KG1 (cell line): ENCODE data around the gene YPEL3.
"Not testable (repeated sequence)": the region's sequence is repeated elsewhere in the genome, so short reads cannot be mapped to it uniquely, and the experiment has no call there.

Source experiments
- DNase-seq: peaks from one replicate; lab custom pipeline; 2025; lab: John Stamatoyannopoulos, UW

YPEL3 gene, protein sequence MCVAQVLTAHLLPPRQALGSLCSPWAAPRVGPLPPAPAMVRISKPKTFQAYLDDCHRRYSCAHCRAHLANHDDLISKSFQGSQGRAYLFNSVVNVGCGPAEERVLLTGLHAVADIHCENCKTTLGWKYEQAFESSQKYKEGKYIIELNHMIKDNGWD

DNA sequence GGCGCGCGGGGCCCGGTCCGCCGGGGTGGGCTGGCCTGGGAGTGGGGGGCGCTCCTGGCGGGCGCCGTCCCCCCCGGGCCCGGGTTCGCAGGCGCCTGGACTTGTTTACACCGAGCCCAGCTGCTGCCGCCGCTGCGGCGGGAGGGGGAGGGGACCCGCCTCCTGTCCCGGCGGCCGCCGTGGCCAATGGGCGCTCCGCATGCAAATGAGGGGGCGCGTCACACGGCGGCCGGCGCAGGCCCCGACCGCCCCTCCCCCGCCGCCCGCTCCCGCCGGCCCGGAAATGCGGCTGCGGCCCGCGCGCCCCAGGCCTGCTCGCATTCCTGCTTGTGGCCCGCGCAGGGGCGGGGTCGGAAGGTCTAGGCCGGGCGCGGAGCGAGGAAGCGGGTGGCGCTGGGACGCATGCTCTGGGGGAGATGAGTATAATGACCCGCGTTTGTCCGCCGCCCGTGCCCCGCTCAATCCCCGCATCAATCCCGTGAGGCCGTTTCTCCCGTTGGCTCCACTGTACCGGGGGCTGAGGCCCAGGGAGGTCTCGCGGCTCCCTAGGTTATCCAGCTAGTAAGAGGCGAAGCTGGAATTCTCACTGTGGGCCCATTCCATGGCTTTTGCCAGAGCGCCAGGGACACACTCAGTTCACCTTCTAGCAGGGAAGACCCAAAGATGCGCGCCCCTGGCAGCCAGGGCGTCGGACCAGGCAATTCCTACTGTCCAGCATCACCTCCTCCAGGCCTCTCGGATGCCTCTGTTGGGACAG is at the start of gene YPEL3:
TSS of gene YPEL3 (minus strand) at position 109 of the 757 bp plus-strand sequence. CDS start 731 bp downstream, outside the sequence.
- DNase-seq: no peak

DNA sequence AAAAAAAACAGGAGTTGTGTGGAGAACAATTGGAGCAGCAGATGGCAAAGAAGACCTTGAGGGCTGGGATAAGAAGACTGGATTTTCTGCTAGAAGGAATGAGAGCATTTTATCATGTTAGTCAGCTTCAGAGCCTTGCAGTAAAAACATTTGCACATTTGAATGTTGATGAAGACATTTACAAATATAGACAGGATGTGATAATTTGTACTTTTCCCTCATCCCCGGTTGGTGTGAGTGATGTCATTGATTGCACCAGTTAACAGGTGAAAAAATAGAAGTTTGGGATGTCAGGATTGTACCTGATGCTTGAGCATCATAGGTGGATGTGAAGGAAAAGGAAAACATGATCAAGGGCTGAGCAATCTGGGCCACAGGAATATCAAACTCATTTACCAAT is 49.6 kb upstream of the YPEL3 start:
- no peak for DNase-seq

DNA sequence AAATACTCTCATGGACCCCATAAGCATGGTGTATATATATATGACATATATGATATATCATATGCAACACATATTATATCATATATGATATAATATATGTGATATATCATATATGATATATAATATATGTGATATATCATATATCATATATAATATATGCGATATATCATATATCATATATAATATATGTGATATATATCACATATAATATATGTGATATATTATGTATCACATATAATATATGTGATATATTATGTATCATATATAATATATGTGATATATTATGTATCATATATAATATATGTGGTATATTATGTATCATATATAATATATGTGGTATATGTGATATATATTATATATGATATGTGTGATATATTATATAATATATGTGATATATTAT is 48.9 kb upstream of the YPEL3 start:
- no peak for DNase-seq

DNA sequence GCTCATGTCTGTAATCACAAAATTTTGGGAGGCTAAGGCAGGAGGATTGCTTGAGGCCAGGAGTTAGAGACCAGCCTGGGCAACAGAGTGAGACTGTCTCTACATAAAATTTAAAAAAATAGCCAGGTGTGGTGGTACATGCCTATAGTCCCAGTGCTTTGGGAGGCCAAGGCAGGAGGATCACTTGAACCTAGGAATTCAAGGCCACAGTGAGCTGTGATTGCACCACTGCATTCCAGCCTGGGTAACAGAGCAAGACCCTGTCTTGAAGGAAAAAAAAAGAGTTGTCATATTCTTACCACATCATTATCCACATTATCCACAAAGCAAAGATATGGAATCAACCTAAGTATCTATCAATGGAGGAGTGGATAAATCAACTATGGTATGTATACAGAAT is 48.0 kb upstream of the YPEL3 start:
- no peak for DNase-seq

DNA sequence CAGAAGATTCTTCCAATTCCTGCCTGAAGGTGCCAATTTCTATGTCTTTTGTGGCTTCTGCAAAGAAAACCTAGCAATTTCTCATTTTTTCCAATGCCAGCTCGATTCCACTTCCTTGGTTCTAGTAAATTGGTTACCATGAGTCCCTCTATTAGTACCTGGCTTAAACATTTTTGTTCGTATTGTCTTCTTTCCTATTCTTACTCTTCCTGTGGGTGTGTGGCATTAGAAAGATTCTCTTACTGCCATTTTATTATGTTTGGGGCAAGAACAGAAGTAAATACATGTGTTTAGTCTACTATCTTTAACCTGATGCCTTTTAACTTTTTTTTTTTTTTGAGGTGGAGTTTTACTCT is 47.3 kb upstream of the YPEL3 start:
- no peak for DNase-seq

DNA sequence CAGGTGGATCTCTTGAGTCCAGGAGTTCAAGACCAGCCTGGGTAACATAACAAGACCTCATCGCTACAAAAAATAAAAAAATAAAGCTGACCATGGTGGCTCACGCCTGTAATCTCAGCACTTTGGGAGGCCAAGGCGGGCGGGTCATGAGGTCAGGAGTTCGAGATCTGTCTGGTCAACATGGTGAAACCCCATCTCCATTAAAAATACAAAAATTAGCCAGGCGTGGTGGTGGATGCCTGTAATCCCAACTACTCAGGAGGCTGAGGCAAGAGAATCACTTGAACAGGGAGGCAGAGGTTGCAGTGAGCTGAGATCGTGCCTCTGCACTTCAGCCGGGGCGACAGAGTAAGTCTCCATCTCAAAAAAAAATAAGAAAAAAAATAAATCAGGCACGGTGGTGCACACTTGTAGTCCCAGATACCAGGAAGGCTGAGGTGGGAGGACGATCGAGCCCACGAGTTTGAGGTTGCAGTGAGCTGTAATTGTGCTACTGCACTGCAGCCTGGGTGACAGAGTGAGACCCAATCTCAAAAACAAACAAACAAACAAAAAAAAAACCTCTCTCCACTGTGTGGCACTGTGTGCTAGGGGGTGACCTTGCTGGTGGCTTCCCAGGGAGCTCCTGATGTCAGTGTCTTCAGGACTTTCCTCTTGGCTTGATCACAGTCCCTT is 46.8 kb upstream of the YPEL3 start:
- no peak for DNase-seq

DNA sequence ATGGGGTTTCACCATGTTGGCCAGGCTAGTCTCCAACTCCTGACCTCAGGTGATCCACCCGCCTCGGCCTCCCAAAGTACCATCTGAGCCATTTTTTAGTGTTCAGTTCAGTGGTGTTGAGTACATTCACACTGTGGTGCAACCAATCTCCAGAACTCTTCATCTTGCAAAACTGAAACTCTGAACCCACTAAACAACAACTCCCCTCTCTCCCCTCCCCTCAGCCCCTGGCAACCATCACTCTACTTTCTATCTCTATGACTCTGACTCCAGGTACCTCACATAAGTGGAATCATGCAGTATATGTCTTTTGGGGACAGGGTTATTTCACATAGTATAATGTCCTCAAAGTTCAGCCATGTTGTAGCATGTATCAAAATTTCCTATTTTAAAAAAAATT is 45.7 kb upstream of the YPEL3 start:
- no peak for DNase-seq

DNA sequence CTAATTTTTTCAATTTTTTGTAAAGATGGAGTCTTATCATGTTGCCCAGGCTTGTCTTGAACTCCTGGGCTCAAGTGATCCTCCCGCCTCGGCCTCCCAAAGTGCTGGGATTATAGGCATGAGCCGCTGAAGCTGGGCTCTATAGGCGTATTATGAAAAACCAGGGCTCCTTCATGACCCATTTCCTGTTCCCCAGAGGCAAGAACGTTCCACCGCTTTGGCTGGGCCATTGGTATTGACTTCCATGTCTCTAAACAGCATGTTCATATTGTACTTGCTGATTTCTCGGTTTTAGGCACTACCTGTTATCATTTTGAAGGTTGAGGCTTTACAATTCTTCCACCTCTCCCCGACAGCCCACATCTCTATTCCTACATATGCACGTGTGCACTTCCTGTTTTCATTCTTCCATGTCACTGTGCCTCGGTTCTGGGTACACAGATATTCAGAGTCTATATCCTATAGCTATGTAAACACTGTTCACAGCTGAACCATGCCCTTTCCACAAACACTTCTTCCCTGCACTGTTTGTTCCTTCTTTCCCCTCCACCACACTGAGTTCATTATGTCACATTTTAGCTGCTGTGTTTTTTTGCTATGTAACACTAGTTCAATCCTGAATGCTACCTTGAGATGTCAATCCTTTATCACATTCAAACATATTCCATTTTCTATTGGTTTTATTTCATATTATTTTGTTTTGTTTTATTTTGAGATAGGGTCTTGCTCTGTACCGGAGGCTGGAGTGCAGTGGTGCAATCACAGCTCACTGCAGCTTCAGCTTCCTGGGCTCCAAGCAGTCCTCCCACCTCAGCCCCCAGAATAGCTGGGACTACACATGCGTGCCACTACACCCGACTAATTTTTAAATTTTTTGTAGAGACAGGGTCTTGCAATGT is 43.8 kb upstream of the YPEL3 start:
- DNase-seq: no peak

DNA sequence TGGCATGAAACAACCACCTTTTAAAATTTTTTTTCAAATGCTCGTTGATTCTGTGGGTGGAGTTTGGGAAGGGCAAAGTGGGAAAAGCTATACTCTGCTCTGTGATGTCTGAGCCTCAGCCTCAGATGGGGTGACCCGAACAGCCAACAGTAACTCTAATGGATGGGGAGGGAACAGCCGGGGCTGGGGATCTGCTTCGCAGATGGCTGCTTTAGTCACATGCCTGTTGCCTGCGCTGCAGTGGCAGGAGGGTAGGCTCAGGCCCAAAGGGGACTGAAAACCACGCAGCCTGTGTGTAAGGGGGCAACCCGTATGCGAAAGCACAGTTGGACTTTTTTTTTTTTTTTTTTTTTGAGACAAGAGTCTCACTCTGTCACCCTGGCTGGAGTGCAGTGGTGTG is 41.9 kb upstream of the YPEL3 start:
- no peak for DNase-seq

DNA sequence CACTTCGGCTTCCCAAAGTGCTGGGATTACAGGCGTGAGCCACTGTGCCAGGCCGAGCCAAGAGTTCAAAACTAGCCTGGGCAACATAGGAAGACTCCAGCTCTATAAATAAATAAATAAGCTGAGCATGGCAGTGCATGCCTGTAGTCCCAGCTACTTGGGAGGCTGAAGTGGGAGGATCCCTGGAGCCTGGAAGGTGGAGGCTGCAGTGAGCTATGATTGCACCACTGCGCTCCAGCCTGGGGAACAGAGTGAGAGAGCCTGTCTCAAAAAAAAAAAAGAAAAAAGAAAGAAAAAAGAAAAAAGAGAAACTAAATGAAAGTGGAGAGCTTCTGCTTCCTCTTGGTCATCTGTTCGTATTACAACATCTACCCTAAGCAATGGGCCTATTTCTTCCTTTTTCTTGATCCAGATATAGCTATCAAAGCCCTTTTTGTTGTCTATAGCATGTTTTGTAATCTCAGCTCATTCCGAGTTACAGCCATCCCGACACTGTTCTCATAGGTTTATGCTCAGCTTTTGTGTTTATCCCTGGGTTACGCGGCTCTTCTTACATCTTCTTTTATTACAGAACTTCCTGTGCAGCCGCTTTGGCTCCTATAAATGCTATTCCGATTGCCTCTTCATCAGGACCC is 41.1 kb upstream of the YPEL3 start:
- no peak for DNase-seq

DNA sequence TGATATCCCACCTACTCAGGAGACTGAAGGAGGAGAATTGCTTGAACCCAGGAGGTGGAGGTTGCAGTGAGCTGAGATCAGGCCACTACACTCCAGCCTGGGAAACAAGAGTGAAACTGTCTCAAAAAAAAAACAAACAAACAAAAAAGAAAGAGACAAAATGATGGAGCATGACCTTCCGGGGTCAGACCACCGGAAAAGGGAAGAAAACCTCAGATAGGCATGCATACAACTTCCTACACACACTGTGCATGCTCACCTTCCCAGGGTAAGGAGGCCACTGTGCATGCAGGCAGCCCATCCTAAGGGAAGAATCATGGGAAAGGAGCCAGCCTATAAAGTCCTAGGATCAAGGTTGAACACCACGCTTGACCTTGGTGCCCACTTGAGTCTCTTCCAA is 36.6 kb upstream of the YPEL3 start:
- DNase-seq: no peak

DNA sequence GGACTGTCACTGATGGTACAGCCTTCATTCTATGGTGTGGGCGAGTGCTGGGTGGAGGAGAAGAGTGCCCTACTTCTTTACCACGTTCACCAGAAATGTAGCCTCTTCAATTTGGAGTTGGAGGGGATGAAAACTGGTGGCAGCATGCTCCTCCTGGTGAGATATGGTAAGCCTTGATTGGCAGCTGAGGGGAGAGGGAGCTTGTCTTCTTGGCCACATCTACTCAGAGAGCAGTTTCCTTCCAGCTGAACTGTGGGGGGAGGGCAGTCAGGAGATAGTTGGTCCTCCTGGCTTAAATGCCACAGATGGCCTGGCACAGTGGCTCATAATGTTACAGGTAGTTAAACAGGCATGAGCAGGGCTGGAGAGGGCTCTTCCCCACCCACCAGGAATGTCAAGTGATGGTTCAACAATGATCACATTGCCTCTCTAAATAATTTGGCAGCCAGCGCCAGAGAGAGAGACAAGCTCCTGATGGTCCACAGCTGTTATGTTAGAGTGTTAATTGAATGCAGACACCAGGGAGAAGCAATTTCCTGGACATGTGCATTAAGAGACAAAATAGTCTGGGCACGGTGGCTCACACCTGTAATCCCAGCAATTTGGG is 36.0 kb upstream of the YPEL3 start:
- DNase-seq: no peak

DNA sequence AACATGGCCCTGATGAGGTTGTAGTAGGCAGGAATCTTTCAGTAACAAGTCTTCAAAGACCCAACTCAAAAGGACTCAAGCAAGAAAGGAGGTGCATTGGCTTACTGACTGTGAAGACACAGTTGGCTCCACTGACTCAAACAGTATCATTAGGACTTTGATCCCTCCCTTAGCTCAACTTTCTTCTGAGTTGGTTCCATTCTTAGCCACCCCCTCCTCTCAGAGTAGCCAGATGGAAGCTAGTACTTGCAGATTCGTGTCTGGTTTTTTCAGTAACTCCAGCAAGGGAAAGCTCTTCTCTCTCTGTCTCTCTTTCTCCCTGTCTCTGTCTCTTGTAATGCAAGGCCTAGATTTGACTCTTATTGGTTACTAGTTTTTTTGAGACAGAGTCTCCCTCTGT is 32.0 kb upstream of the YPEL3 start:
- no peak for DNase-seq

DNA sequence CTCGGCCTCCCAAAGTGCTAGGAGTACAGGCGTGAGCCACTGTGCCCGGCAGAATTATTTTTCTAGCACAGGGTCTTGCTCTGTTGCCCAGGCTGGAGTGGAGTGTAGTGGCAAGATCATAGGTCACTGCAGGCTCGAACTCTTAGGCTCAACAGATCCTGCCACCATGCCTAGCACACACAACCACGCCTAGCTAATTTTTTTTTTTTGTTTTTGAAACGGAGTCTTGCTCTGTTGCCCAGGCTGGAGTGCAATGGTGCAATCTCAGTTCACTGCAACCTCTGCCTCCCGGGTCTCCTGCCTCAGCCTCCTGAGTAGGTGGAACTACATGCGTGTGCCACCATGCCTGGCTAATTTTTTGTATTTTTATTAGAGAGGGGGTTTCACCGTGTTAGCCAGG is 29.7 kb upstream of the YPEL3 start:
- not testable (repeated sequence) for DNase-seq

DNA sequence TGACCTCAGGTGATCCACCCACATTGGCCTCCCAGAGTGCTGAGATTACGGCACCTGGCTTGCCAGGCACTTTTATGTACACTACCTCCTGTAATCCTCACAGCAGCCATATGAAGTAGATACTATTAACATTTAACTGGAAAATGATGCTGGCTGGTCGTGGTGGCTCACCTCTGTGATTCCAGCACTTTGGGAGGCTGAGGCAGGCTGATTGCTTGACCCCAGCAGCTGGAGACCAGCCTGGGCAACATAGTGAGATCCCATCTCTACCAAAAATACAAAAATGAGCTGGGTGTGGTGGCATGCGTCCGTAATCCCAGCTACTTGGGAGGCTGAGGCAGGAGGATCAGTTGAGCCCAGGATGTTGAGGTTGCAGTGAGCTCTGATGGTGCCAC is 29.0 kb upstream of the YPEL3 start:
- DNase-seq: no peak

DNA sequence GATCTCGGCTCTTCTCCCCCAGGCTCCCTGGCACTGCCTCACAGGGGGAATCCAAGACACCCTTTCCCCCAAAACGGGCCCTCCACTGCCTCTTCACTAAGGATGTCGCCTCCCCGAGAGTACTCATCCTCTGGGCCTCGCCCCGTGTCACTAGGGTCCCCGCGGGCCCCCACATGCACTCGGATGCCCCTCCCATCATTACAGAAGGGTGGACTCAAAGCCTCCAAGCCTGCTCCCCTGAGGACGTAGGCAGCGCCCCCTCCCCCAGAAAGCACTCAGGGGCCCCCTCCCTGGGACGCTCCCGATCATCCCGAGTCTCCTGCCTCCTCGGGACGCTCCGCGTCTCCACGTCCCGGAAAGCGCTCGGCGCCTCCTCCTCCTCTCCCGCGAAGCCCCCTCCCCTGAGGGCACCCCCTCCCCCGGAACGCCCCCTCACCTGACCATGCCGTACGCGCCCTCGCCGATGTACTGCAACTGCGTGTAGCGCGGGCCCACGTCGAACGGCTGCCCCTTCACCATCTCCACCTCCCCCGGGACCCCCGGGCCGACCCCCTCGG is 26.7 kb upstream of the YPEL3 start:
- DNase-seq: no peak

DNA sequence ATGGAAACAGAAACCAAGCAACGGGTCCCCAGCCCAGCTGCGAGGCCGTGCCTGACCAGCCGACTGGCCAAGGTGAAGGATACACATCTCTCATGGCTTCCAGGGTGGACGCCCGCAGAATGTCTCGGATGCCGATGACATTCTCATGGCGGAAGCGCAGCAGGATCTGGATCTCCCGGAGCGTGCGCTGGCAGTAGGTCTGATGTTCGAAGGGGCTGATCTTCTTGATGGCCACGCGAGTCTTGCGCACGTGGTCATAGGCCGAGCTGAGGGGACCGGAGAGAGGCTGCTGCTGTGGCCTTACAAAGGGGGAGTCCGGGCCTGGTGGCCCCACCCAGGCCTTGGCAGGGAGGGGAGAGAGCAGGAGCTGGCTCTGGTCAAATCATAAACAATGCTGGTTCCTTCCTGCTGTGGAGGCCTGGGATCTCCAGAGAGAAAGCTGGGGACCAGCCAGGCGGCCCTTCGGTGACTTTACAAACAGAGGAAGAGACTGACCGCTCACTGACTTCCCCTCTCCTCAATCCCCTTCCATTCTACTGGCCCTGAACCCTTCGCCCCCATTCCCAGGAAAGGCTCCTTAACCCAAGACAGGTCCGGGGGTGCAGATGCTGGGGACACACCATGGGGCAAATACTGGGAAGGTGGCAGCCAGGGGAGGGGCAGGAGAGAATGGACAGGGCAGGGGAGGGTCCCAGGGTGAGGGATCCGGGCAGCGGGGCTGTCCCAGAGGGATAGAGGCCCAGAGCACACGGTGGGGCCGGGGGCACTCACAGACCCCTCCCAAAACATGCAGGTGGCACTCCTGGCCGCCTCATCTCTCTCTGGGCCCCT is 25.9 kb upstream of the YPEL3 start:
- DNase-seq: no peak

DNA sequence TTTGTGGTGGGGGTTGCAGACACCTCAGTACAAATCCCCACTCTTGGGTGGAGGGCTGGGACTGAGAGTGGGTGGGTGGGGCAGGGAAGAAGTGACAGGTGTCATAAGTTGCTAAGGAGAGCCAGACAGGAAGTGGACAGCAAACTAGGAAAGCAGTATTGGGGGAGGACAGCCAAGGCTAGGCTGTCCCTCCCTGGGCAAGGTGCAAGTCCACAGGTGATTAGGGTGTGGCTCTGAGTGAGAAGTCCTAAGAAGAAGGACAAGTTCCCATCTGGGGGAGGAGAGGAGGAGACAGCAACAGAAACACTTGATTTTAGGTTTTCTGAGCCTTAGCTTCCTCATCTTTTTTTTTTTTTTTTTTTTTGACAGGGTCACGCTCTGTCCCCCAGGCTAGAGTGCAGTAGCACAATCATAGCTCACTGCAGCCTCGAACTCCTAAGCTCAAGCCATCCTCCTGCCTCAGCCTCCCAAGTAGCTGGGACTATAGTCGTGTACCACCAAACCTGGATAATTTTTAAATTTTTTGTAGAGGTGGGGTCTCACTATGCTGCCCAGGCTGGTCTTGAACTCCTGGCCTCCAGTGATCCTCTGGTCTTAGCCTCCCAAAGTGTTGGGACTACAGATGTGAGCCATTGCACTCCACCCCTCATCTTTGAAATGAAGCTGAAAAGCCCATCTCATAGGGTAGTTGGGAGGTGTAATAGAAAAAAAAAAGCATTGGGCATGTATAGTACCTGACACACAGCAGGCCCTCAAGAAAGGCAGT is 24.5 kb upstream of the YPEL3 start:
- DNase-seq: no peak

DNA sequence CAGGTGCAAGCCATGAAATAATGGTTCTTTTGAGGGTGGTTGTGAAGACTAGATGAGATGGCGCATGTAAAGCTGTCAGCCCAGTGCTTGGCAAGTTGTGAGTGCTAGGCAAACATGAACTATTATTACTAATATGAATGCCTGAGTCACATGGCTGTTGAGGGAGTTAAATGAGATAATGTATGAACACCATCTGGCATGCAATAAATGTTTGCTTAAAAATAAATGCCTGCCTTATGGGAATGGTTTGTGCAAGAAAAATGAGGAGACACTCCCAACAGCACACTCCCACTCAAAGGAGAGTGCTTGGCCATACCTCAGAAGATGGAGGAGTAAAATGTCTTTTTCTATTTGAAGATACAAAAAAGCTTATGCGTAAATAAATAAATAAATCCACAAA is 23.4 kb upstream of the YPEL3 start:
- no peak for DNase-seq

DNA sequence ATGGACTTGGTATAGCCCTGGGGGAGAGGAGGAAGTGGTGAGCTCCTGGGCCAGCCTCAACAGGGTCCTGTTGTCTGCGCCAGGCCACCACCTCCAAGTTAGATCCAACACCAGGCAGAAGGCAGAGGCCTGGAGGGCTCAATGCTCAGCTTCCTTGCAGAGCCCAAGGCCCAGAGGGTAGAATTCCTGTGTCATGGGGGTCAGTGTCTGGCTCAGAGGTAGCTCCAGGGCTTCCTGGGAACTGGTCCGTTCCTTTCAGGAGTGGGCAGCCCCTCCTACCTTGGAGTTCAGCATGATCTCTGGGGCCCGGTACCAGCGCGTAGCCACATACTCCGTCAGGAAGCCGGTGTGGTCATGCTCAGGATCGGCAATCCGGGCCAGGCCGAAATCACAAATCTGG is 21.8 kb upstream of the YPEL3 start:
- no peak for DNase-seq
